GM21786 (cell line): ENCODE data around the gene DHX36.

Experiments used
- ATAC-seq: cut with Tn5 transposase; IDR thresholded peaks from one replicate; pipeline ENCODE4 v1.9.1; 2021; ENCODE audit not compliant: unreplicated experiment

The DHX36 gene, protein sequence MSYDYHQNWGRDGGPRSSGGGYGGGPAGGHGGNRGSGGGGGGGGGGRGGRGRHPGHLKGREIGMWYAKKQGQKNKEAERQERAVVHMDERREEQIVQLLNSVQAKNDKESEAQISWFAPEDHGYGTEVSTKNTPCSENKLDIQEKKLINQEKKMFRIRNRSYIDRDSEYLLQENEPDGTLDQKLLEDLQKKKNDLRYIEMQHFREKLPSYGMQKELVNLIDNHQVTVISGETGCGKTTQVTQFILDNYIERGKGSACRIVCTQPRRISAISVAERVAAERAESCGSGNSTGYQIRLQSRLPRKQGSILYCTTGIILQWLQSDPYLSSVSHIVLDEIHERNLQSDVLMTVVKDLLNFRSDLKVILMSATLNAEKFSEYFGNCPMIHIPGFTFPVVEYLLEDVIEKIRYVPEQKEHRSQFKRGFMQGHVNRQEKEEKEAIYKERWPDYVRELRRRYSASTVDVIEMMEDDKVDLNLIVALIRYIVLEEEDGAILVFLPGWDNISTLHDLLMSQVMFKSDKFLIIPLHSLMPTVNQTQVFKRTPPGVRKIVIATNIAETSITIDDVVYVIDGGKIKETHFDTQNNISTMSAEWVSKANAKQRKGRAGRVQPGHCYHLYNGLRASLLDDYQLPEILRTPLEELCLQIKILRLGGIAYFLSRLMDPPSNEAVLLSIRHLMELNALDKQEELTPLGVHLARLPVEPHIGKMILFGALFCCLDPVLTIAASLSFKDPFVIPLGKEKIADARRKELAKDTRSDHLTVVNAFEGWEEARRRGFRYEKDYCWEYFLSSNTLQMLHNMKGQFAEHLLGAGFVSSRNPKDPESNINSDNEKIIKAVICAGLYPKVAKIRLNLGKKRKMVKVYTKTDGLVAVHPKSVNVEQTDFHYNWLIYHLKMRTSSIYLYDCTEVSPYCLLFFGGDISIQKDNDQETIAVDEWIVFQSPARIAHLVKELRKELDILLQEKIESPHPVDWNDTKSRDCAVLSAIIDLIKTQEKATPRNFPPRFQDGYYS

DNA sequence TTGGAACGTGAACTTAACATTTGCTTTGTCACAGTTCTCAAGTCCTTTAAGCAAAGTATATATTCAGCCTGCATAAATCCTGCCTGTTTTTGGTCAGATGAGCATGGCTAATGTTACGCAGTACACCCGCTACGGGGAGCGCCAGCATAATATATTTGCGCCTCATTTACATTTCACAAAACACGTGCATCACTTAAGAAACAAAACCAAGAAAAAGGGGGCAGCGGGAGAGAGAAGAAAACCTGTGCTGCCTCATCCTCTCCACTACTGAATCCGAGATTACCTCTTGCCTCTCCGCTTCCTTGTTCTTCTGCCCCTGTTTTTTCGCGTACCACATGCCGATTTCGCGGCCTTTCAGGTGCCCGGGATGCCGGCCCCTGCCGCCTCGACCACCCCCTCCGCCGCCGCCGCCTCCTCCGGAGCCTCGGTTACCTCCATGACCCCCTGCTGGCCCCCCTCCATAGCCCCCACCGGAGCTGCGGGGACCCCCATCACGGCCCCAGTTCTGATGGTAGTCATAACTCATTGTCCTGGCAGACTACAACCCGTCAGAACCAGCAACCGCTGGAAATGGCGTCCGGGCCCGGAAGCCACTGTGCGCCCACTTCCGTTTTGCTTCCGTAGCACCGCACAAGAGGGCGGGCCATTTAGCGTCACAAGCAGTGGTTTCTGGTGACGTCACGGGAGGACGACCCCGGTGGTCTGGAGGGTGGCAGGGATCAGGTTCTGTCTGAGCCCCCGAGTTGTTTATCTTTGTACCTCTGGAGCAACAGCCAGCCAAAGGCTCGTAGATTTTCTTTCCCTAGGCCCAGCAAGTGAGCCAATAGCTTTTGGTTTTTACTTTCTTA, at the start of gene DHX36:
TSS of gene DHX36 (minus strand) at position 597 of the 848 bp plus-strand sequence. CDS start at position 526, 71 bp downstream.
- ATAC-seq: peak; percentile 93

DNA sequence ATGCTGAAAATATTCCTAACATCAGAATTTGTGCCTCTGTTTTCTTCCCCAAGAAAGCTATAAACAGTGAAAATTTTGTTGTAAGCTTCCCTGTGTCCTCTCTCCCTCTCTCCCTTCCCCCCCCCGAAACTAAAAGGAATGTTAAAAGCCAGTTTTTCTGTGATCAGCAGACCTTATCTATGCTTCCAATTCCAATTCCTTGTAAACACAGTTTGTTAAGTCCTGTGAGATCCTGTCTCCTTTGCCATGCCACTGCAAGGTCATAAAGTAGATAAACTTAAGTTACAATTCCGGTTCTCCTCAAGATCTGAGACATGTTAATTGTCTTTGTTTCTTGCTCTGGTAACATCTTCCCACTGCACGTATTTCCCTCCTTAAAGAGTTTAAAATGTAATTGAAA, 42.9 kb upstream of the DHX36 start:
- ATAC-seq: no peak

DNA sequence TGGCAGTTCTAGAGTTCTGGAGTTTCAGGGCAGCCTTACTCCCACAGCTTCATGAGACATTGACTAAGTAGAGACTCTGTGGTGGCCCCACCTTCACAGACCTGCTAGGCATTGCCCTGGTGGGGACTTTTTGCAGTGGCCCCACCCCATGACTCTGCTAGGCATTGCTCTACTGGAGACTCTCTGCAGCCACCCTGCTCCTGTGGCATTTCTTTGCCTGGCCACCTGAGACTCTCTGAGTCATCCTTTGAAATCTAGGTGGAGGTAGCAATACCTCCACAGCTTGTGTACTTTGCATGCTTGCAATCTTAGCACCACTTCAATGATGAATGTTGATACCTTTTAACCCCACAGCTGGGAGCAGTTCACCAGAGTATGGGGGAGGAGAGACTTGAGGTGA, 40.6 kb upstream of the DHX36 start:
- no peak for ATAC-seq

DNA sequence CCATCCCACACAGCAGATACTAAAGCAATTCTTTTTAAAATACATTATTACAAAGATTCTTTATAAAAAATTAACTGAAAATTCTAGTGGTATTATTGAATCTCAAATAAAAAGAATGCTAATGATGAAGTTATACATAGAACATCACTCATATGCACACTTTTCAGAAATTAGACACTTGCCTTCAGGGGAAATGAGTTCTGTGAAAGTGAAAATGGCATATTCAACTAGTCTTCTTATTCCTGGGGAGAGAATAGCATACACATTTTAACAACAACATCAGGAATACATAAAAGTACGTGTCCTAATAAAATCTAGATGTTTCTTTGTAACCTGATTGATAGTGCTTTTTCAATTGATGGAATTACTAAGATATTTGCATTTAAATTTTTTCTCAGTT, 36.8 kb upstream of the DHX36 start:
- ATAC-seq: no peak

DNA sequence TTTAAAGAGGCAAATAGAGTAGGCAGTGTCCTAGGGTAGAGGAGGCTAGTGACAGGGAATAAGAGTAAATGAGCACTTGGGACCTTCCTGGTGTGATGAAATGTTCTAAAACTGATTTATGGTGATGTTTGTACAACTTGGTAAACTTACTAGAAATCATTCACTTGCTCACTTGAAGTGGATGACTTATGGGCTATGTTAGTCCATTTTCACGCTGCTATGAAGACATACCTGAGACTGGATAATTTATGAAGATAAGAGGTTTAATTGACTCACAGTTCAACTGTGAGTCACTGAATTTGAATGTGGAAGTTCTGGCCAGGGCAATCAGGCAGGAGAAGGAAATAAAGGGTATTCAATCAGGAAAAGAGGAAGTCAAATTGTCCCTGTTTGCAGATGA, 31.7 kb upstream of the DHX36 start:
- ATAC-seq: no peak

DNA sequence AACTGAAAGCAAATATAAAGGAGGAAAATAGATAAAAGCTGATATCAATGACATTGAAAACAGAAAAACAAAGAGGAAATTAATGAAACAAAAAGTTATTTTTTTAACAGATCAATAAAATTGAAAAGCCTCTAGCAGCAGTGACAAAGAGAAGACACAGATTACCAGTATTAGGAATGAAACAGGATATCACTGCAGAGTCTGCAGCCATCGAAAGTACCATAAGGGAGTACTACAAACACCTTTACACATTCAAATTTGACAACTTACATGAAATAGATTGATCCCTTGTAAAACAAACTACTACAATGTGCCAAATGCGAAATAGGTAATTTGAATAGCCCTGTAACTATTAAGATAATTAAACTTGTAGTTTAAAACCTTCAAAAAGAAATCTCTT, 24.9 kb upstream of the DHX36 start:
- ATAC-seq: no peak

DNA sequence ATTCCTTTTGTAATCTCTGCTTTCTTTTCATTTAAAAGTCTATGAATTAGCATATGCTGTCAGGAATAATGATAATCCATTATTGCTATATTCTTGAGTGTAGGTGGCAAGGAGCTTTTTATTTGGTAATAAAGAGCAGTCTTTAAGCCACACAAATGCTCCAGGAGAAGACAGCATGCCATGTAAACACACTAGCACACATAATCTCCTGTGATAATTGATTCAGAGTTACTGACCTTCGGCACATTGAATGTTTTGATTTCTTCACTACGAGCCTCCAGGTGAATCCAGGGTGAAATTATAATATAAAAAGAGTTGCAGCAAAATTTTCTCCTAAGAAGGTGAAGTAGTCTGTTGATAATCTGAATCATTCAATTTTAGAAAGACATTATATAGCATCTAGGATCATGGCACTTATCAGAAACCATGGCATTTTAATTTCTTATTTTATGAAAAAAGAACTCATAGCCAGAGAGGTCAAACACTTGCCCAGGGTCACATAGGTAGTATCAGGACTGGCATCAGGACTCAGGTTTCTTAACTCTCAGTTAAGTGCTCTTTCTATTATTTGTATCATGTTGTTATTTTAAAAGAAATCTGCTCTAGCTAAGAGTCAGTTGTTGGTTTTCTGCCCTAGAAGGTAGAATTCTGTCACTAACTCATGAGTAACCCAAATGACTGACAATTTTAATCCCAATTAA, 21.3 kb upstream of the DHX36 start:
- ATAC-seq: no peak

DNA sequence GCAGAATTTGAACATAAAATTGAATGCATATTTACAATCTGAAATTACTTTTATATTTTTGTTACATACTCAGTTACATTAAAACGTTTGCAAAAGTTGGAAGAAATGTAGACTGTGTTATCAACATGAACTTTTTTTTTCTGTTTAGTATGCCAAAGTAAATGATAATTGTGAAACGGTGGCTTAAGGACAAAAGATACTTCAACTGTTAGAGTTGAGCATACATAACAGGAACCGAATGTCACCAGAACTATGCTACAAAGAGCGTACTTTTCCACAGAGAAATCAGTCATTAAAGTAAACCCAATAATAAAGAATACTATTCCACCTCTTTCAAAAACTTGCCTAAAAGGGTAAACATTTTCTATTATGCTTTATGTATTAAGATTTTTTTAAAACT, 14.3 kb upstream of the DHX36 start:
- ATAC-seq: no peak

DNA sequence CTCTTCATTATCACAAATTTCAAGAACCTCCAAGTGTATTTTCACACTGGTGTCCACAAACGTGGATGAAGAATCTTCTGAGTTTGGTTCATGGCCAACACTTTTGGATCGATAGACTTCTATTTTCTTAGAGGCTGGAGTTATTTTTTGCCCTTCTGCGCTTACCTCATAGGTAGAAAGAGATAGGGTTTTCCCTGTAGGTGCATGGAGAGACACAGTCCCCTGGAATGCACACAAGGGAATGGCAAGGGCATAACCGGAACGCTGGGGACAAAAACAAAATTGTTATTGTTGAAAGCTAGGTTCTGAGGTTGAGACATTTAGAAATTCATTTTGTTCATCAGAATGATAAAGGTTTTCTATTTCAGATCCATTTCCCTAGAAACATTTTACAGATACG, 13.7 kb upstream of the DHX36 start:
- ATAC-seq: no peak

DNA sequence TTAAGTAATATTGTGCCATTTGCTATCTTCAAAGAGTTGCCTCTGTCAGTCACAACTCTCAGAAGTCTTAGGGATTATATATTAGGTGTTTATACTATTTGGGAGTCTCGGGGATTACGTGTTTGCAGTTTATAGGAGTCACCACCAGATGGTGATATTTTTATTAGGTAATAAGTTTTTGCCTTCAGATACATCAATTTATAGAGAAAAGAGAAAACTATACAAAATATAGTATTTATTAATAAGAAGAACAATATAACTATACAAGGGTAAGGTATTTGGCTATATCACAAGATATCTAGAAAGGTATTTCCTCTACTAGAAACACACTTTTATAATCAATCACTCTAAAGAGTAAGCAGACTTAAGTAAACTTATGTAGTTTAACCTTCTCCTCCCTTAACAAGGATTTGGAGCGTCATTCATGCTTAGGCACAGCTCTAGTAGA, 10.7 kb upstream of the DHX36 start:
- peak; percentile 64 for ATAC-seq

DNA sequence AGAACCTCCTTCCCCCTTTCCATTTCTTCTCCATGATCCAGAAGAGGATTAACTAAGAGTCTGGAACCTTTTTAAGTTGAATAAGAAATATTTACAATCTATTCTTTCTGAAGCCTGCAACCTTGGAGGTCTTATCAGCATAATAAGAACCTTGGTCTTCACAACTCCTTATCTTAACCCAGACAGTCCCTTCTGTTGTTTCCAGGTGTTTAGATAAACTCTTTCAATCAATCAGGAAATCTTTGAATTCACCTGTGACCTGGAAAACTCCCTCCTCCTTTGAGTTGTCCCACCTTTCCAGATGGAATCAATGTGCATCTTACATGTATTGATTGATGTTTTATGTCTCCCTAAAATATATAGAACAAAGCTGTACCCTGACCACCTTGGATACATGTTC, 3.6 kb upstream of the DHX36 start:
- ATAC-seq: no peak

DNA sequence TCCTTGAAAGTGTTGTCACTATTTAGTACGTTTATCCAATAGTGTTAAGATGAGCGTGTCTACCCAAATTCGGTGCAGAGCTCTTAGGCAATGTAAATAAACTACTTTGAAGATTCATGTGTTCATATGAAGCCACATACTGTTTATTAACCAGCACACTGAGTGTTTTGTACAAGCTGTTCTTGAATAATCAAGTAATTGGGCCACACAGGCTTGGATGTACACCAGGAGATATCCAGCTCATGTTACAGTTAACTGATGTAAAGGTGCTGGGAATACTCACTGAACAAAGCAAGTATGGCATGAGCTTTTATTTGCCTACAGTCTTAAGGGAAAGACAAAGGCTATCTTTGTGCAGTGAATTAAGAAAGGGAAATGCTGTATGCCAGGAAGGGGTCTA, 632 bp upstream of the DHX36 start:
- ATAC-seq: no peak

DNA sequence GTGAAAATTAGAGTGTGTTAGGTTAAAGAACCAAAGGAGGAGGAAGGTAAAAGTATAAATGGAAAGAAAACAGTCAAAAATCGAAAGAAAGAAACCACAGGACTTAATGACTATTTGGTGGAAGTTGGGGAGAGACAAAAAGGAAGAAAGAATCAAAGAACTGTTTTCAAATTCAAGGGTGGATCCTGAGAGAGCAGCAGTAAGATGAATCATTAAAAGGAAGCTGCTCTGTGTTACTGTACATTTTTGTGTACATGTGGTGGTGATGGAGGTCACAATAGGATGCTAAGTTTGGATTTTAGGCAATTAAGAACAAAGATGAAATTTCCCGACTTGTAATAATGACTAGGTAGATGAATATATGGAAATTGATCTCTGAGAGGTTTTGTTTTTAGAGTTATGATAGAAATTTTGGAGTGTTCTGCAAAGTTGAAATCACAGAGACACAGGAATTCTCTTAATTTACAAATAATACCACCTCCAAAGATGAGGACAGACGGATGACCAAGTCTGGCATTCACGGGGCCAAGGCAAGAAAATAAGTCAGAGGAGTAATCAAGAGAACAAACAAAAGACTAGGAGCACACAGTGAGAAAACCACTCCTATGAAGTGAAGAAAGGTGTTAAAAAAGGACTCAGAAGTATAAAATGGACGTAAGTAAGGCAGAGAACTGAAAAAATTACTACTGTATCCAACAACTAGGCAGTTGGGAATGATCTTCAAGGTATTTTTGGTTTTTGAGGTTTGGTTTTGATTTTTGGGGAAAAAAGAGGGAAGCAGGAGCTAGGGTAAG, 7.1 kb downstream of the DHX36 start:
- ATAC-seq: no peak

DNA sequence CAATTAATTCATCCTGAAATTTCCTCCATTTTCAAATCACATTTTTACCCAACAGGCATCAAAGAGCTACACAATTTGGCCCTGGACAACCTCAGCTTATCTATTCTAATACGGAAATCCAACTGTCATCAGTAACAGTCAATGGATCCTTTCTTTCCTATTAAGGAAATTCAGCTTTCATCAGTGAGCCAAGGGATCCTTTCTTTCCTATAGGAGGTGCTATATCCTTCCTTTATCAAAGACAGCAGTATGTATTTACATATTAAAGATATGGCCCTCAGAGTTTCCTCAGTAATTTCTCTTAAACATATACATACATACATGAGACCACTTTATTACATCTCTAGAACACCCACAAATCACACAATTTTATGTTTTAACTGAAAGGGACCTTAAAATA, 10.1 kb downstream of the DHX36 start:
- ATAC-seq: no peak

DNA sequence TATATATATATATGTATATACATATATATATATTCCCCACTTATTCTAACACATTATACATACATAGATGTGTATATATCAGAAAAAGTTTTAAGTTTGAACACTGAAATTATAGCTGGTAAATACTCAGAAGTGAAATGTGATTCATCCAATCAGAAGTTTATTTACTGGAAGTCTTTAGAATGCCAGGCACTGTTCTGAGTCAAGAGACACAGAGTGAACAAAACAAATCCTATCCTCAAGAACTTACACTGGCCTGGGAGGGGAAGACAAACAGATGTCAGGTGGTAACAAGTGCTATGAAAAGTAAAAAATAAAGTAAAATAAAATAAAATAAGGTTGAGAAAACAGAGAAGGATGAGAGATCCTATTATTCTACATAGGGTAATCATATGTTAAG, 13.4 kb downstream of the DHX36 start:
- no peak for ATAC-seq

DNA sequence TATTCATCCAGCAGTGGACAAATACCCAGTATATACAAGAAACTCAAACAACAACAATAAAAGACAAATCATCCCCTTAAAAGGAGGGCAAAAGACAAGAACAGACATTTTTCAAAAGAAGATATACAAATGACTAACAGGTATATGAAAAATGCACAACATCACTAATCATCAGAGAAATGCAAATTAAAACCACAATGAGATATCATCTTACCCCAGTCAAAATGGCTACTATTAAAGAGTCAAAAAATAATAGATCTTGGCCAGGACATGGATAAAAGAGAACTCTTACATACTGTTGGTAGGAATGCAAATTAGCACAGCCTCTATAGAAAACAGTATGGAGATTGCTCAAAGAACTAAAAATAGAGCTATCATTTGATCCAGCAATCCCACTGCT, 16.9 kb downstream of the DHX36 start:
- no peak for ATAC-seq

DNA sequence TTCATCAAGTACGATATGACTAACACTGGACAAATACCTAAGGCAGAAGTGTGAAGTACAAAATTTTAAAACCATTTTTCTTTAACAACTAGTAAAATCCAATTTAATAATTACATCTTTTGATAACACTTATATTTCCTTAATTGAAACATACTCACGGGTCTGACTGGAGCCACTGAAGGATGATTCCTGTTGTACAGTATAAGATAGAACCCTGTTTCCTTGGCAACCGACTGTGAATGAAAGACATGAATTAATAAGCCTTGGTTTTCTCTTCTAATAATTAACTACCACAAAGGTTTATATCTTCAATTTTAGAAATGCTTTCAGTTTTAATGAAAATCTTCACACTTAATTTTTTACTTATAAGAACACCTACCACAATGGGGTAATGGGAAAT, 19.4 kb downstream of the DHX36 start:
- no peak for ATAC-seq

DNA sequence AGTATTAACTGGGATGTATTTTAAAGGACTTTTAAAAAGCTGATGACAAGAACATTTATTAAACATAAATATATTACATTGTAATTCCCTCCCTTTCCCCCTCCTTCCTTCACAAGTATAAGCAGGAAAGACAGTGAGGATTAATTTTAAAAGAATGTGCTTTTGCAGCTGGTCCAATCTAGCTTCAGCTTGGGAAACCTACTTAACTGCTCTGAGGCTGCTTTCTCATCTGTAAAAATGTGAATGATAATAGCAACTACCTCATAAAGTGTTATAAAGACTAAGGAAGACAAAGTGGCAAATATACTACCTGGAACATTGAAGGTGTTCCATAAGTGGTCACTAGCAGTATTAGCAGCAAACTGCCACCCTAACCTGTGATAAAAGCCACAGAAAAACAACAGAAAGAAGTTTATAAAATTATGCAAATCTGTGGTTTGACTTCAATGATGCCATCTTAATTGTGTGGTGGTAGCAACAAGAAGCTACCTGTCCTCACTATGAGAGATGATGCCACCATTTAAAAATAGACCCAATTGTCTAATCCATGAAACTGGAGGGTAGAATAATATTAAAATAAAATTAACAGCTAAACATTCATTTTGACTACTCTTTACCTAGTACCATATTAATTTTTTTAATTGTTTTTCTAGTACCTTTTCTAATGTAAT, 20.0 kb downstream of the DHX36 start:
- no peak for ATAC-seq

DNA sequence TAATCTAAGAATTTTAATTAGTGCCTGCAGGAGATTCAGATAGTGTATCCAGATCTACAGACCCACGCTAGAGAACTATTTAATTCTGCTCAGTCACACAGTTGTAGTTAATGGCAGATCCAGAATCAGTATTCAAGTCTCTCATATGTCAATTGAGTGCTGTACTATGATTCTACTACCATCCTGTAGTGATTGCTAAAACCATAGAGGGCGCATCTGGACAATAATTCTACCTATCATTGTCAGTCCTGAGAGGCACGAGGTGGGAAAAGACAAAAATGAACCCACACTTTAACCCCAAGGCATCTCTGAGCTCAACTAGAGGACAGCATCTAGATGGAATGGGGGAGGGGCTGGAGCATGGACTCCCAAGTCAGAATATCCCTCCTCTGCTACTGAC, 22.7 kb downstream of the DHX36 start:
- ATAC-seq: no peak
